Effector CD4-positive, alpha-beta T cell (primary cell): Measurements from ENCODE around the gene GINS3.

ENCODE experiments used
- DNase-seq: peaks from one replicate; pipeline ENCODE4 v3.0.0-alpha.2; 2020
- total RNA-seq: gene quantifications from one replicate; lab custom pipeline; 2026; lab: John Stamatoyannopoulos, UW

GINS3 gene
- total RNA-seq: 3.4 reads per million, percentile 13 among the genes with 10 or more reads in this experiment

GRCh38 chr16:58392215-58393137 lies at the start of gene GINS3:
Gene GINS3 (plus strand): TSS chr16:58392471. CDS start chr16:58392602, 131 bp downstream.
- peak; percentile 79 for DNase-seq

DNA sequence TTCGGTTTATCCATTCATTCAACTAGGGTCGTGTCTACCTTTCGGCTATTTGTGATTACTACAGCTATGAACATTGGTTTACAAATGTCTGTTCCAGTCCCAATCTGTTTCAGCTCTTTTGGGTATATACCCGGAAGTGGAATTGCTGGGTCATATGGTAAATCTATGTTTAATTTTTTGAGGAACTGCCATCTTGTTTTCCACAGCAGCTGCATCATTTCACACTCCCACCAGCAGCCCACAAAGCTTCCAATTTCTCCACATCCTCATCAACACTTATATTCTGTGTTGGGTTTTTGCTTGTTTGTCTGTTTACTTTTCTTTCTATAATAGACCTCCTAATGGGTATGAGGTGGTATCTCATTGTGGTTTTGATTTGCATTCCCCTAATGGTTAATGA lies 48.7 kb upstream of the GINS3 start:
- DNase-seq: no peak

DNA sequence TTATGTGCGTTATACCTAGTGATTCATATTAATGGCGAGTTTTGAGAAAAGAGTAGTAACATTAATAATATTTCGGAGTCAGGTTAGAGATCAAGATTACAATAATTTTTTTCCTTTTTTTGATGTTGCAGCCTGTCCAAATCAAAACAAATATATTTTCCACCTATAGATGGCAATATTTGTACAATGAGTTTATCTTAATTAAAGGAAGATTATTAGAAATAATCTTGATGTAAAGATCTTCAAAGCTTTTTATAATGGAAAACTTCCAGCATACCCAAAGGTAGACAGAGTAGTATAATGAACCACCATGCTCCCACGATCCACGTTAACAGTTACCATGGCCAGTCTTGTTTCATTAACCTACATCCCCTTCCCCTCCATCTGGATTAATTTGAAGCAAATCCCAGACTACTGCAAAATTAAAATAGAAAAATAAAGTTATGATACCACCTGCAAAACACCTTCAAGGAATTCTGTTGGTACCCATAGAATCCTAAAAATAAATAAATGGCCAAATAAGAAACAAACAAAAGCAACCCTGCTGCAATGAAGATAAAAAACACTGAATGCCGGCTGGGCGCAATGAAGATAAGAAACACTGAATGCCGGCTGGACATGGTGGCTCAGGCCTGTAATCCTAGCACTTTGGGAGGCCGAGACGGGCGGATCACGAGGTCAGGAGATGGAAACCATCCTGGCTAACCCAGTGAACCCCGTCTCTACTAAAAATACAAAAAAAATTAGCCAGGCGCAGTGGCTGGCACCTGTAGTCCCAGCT lies 46.5 kb upstream of the GINS3 start:
- DNase-seq: no peak

GRCh38 chr16:58346831-58347371 lies 45.4 kb upstream of the GINS3 start:
- no peak for DNase-seq

GRCh38 chr16:58348986-58349385 lies 43.3 kb upstream of the GINS3 start:
- DNase-seq: no peak

DNA sequence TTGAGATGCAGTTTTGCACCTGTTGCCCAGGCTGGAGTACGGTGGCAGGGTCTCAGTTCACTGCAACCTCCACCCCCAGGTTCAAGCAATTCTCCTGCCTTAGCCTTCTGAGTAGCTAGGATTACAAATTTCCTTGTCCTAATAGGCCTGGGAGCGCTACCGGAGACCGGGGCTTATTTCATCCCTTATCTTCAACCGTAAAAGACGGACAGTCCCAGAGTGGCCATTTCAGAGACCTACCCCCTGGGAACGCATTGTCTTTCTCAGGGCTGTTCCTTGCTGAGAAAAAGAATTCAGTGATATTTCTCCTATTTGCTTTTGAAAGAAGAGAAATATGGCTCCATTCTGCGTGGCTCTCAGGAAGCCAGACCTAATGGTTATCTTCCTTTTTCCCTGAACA lies 39.6 kb upstream of the GINS3 start:
- no peak for DNase-seq

DNA sequence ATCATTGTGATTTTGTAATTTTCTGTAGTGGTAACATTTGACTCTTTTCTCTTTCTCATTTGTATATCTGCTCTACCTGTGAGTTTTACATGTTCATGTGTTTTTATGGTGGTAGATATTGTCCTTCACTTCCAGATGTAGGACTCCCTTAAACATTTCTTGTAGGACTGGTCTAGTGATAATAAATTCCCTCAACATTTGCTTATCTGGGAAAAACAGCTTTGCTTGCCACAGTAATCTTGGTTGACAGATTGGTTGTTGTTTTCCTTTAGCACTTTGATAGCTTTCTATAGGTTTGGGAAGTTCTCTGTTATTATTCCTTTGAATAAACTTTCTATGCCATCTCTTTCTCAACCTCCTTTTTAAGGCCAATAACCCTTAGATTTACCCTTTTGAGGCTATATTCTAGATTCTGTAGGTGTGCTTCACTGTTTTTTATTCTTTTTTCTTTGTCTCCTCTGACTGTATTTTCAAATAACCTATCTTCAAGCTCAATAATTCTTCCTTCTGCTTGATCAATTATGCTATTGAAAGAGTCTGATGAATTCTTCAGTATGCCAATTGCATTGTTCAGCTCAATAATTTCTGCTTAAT lies 32.1 kb upstream of the GINS3 start:
- DNase-seq: no peak

DNA sequence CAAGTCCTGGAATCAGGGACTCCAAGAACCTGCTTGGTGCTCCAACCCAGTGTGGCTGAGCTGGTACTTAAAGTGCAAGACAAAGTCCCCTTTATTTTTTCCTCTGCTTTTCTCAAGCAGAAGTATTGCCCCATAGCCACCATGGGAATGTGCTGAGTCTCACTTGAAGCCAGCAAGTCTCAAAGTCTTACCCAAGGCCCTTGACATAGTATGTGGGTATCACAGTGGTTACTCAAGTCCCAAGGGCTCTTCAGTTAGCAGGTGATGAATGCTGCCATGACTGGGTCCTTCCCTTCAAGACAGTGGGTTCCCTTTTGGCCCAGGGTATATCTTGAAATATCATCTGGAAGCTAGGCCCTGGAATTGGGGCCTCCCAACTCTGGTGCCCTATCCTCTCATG lies 30.5 kb upstream of the GINS3 start:
- DNase-seq: no peak

DNA sequence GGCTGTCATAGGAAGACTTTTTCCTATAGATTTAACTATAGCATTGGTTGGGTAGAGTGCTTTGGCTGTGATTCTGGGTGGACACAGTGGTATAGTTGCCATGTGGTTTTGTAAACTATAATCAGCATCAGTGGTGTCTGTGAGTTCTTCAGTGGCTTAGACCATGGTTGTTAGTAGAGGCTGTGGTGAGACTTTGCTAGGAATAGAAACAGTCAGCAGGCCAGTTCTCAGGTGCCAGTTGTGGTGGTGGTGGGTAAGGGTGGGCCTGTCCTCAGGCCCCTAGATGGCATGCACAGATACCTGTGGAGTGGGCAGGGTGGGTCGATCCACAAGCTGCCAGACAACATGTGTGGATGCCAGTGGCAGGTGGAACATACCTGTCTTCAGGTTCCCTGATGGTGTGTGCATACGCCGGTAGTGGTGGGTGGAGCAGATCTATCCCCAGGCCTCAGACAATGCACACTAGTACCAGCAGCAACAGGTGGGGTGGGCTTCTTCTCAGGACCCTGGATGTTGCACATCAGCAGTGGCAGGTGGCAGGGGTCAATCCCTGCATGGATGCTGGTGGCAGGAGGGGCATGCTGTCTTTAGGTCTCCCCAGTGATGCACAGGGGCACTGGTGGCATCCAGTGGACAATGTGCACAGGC lies 28.4 kb upstream of the GINS3 start:
- DNase-seq: no peak

- DNase-seq: no peak
Measured at GRCh38 chr16:58365623-58366022, 26.6 kb upstream of the GINS3 start.

- DNase-seq: no peak
Measured at GRCh38 chr16:58366247-58367031, 25.8 kb upstream of the GINS3 start.

DNA sequence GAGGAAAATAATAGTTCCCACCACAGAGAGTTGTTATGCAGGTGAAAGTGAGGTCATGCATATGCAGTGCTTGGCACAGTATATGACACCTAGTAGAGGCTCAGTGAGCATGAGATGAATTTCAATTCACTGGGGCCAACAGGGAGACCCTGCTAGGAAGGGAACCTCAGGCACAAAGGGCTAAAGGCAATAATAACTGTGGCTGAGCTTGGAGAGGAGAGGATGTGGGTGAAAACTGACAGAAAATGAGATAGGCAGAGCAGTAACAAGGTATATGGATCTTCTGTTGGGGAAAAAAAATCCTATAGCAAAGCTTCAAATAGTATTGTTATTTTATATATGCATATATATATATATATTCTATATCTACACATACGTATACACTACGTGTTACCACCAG lies 25.0 kb upstream of the GINS3 start:
- DNase-seq: no peak

DNA sequence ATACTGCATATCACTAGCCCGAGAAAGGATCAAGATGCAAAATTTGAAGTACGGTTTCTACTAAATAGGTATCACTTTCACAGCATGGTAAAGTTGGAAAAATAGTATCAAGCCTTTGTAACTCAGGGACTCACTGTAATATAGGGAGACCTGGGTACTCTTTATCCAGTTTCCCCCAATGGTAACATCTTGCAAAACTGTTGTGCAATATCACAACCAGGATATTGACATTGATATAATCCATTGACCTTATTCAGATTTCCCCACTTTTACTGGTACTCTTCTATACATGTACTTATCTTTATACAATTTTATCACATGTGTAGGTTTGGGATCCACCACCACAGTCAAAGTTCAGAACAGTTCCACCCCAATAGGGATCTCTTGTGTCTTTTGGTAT lies 20.4 kb upstream of the GINS3 start:
- DNase-seq: no peak

DNA sequence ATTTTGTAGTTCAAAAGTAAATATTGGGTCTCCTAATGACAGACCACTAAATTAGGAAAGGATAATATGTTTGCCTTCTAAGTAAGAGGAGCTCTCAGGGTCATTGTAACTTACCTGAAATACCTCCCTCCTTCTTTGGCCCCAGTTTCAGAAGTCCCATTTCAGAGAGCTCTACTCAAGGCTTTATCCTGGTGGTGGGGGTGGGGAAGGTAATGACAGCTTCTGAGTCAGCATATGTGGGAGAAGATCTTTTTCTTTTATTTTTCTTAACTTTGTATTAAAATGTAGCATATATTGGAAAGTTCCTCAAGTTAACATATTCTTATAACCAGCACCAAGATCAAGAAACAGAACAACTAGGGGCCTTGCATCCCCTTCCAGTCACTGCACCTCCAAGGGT lies 16.9 kb upstream of the GINS3 start:
- no peak for DNase-seq

DNA sequence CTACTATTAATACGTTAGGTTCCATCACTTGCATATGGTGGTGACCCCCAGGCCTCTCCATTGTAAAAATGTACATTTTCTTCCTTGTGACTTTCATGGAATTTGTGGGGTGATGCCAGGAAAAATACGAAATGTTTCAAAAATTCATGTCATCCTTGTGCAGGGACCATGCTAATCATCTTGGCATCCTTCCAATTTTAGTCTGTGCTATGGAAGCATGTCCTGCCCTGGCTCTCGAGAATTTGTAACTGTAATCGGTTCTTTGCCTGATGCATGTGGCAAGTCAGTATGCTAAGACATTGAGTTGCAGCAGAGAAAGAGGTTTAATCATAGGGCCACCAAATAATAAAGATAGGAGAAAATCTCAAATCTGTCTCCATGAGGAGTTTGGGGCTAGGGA lies 14.3 kb upstream of the GINS3 start:
- DNase-seq: no peak

GRCh38 chr16:58378401-58378800 lies 13.9 kb upstream of the GINS3 start:
- DNase-seq: no peak

DNA sequence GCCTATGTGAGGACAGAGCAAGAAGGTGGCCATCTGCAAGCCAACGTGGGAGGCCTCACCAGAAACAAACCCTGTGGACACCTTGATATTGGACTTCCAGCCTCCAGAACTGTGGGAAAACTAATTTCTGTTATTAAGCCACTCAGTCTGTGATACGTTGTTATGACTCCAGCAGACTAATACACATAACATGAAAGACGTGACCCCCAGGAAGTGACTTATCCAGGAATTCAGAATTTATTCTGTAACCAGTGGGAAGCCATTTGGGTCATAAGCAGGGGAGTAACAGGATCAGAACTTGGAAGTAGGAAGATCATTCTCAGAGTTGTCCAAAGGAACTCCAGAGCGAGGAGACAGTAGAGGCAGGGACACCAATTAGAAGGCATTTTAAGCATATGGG lies 12.5 kb upstream of the GINS3 start:
- DNase-seq: no peak

DNA sequence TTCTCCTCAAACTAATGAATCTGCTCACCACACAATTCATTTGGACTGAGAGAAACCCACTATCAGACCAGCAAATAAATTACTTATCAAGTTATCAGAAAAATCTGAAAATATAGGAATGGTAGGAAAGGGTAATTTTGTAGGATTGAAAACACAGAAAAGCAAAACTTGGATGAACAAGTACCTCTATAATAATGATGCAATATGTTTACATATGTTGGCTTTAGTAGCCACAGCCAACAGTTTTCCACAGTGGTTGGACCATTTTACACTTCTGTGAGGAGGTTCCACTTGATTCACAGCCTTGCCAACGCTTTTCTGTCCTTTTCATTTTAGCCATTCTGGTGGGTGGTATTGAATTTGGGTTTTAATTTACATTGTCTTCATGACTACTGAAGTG lies 10.6 kb upstream of the GINS3 start:
- DNase-seq: no peak

- no peak for DNase-seq
Measured at GRCh38 chr16:58384437-58385055, 7.7 kb upstream of the GINS3 start.

- no peak for DNase-seq
Measured at GRCh38 chr16:58385218-58385773, 7.0 kb upstream of the GINS3 start.

GRCh38 chr16:58389724-58390123 lies 2.5 kb upstream of the GINS3 start:
- no peak for DNase-seq
